A673 (cell line): ENCODE data around the gene GMDS.

ENCODE experiments used
- EZH2 ChIP-seq: fragments of 200-600 bp; sonication (generic); IDR thresholded peaks from 2 replicates; pipeline ENCODE4 v1.6.1; 2017; ENCODE audit warnings: borderline replicate concordance, low read depth, mild to moderate bottlenecking, mixed read lengths, antibody characterized with exemption, low read length; ENCODE audit not compliant: poor library complexity, severe bottlenecking
- TF ChIP-seq, protein P1 (sequence below): fragments of 300-800, 200-600 bp; sonication (generic); conservative IDR thresholded peaks from 2 replicates; pipeline ENCODE4 v1.5.1; 2017; ENCODE audit warnings: low read depth, mild to moderate bottlenecking, antibody characterized with exemption, low read length, moderate library complexity, mixed read lengths

DNA sequence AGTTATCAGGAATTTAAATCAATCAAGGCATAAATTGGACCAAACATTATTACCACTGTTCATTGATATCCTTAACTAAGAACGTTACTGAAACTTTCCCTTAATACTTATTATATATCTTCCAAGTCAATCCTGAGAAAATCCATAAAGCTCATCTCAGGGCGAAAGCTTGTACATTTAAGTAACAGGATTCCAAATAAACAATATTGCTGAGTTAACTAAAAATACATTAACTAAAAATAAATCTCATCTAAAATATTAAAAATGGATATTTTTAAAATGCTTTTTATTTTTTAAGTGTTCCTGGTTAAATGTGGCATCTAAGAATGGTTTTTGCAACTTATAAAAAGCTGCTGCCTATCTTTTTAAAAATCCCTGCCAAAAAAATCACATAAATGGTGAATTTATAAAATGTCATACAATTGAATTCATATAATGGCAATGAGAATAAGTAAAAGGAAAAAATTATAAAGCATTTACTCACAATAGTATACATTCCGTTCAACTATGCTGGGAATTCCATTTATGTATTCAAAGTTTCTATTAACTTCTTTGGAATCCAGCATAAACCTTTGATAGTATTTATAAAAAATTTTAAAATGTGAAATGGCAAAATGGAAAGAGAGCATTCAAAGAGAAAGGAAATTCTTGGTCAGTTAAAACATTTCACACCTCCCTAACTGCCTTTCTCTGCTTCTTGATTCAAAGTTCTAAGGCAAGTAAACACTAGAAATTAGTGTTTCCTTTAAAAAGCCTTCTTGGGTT is 20.8 kb upstream of the GMDS start:
- TF ChIP-seq EZH2: no peak
- TF ChIP-seq, protein P1, sequence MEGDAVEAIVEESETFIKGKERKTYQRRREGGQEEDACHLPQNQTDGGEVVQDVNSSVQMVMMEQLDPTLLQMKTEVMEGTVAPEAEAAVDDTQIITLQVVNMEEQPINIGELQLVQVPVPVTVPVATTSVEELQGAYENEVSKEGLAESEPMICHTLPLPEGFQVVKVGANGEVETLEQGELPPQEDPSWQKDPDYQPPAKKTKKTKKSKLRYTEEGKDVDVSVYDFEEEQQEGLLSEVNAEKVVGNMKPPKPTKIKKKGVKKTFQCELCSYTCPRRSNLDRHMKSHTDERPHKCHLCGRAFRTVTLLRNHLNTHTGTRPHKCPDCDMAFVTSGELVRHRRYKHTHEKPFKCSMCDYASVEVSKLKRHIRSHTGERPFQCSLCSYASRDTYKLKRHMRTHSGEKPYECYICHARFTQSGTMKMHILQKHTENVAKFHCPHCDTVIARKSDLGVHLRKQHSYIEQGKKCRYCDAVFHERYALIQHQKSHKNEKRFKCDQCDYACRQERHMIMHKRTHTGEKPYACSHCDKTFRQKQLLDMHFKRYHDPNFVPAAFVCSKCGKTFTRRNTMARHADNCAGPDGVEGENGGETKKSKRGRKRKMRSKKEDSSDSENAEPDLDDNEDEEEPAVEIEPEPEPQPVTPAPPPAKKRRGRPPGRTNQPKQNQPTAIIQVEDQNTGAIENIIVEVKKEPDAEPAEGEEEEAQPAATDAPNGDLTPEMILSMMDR: no peak
